NK-92 treated with Interleukin-12 subunit alpha and Interleukin-12 subunit beta, amount 100 ng/mL, for 24 hours (cell line): ENCODE results near the gene TCF12.

Experiments
- DNase-seq: peaks from one replicate; lab custom pipeline; 2025; lab: John Stamatoyannopoulos, UW

Gene TCF12

GRCh38 chr15:57018151-57018550, 99.7 kb downstream of the TCF12 start:
- DNase-seq = no peak

GRCh38 chr15:57019496-57020160, 101.2 kb downstream of the TCF12 start:
- DNase-seq = no peak

GRCh38 chr15:57025264-57025926, 107.0 kb downstream of the TCF12 start:
- DNase-seq = no peak

- no peak for DNase-seq
Measured at GRCh38 chr15:57026016-57026592, 107.7 kb downstream of the TCF12 start.

- DNase-seq = no peak
Measured at GRCh38 chr15:57027596-57027995, 109.2 kb downstream of the TCF12 start.

GRCh38 chr15:57028176-57028575, 109.7 kb downstream of the TCF12 start:
- no peak for DNase-seq

- no peak for DNase-seq
Measured at GRCh38 chr15:57030011-57030410, 111.6 kb downstream of the TCF12 start.

- DNase-seq = no peak
Measured at GRCh38 chr15:57031082-57031481, 112.6 kb downstream of the TCF12 start.

- DNase-seq = no peak
Measured at GRCh38 chr15:57031605-57032004, 113.2 kb downstream of the TCF12 start.

GRCh38 chr15:57032338-57032737, 113.9 kb downstream of the TCF12 start:
- no peak for DNase-seq

GRCh38 chr15:57033715-57034439, 115.4 kb downstream of the TCF12 start:
- DNase-seq = no peak

- DNase-seq = no peak
Measured at GRCh38 chr15:57034613-57035012, 116.2 kb downstream of the TCF12 start.

- DNase-seq = no peak
Measured at GRCh38 chr15:57035664-57036063, 117.2 kb downstream of the TCF12 start.

GRCh38 chr15:57036352-57036751, 117.9 kb downstream of the TCF12 start:
- no peak for DNase-seq

- DNase-seq = no peak
Measured at GRCh38 chr15:57037548-57037947, 119.1 kb downstream of the TCF12 start.

GRCh38 chr15:57038040-57038439, 119.6 kb downstream of the TCF12 start:
- DNase-seq = no peak

GRCh38 chr15:57038496-57038895, 120.1 kb downstream of the TCF12 start:
- no peak for DNase-seq

GRCh38 chr15:57041416-57041815, 123.0 kb downstream of the TCF12 start:
- no peak for DNase-seq

GRCh38 chr15:57044072-57044702, 125.7 kb downstream of the TCF12 start:
- DNase-seq = no peak

GRCh38 chr15:57044970-57045369, 126.5 kb downstream of the TCF12 start:
- no peak for DNase-seq

GRCh38 chr15:57045741-57046382, 127.4 kb downstream of the TCF12 start:
- no peak for DNase-seq
